Measurements from ENCODE around the gene INO80D.
"Not testable (repeated sequence)": the region's sequence is repeated elsewhere in the genome, so short reads cannot be mapped to it uniquely, and the experiment has no call there.

INO80D gene

GRCh38 chr2:206033452-206033851, 52.5 kb downstream of the INO80D start:
- in situ Hi-C loops (cut with MboI; ENCODE audit: low sequenced_read_pairs): not testable (repeated sequence)

GRCh38 chr2:206031950-206032567, 53.9 kb downstream of the INO80D start:
- in situ Hi-C loops (cut with MboI; ENCODE audit: low sequenced_read_pairs): no loop called here

GRCh38 chr2:206031162-206031784, 54.7 kb downstream of the INO80D start:
- in situ Hi-C loops (cut with MboI; ENCODE audit: low sequenced_read_pairs): no loop called here

GRCh38 chr2:206028101-206028500, 57.9 kb downstream of the INO80D start:
- in situ Hi-C loops (cut with MboI; ENCODE audit: low sequenced_read_pairs): no loop called here

- in situ Hi-C loops (cut with MboI; ENCODE audit: low sequenced_read_pairs): no loop called here
Measured at GRCh38 chr2:206023183-206023582, 62.8 kb downstream of the INO80D start.

GRCh38 chr2:206020171-206020570, 65.8 kb downstream of the INO80D start:
- in situ Hi-C loops (cut with MboI; ENCODE audit: low sequenced_read_pairs): no loop called here

GRCh38 chr2:206015746-206016145, 70.2 kb downstream of the INO80D start:
- in situ Hi-C loops (cut with MboI; ENCODE audit: low sequenced_read_pairs): not testable (repeated sequence)

GRCh38 chr2:206011795-206012194, 74.2 kb downstream of the INO80D start:
- in situ Hi-C loops (cut with MboI; ENCODE audit: low sequenced_read_pairs): no loop called here

- in situ Hi-C loops (cut with MboI; ENCODE audit: low sequenced_read_pairs): no loop called here
Measured at GRCh38 chr2:206011018-206011614, 74.9 kb downstream of the INO80D start.

GRCh38 chr2:206004004-206004693, 81.8 kb downstream of the INO80D start:
- in situ Hi-C loops (cut with MboI; ENCODE audit: low sequenced_read_pairs): no loop called here

GRCh38 chr2:206002440-206002839, 83.5 kb downstream of the INO80D start:
- in situ Hi-C loops (cut with MboI; ENCODE audit: low sequenced_read_pairs): no loop called here

- in situ Hi-C loops (cut with MboI; ENCODE audit: low sequenced_read_pairs): no loop called here
Measured at GRCh38 chr2:206001912-206002311, 84.1 kb downstream of the INO80D start.

- in situ Hi-C loops (cut with MboI; ENCODE audit: low sequenced_read_pairs): no loop called here
Measured at GRCh38 chr2:206000776-206001175, 85.2 kb downstream of the INO80D start.

GRCh38 chr2:205998583-205998982, 87.4 kb downstream of the INO80D start:
- in situ Hi-C loops (cut with MboI; ENCODE audit: low sequenced_read_pairs): no loop called here

GRCh38 chr2:205996161-205996560, 89.8 kb downstream of the INO80D start:
- in situ Hi-C loops (cut with MboI; ENCODE audit: low sequenced_read_pairs): no loop called here

- in situ Hi-C loops (cut with MboI; ENCODE audit: low sequenced_read_pairs): no loop called here
Measured at GRCh38 chr2:205995260-205995659, 90.7 kb downstream of the INO80D start.

GRCh38 chr2:205994344-205994743, 91.6 kb downstream of the INO80D start:
- in situ Hi-C loops (cut with MboI; ENCODE audit: low sequenced_read_pairs): no loop called here

- in situ Hi-C loops (cut with MboI; ENCODE audit: low sequenced_read_pairs): no loop called here
Measured at GRCh38 chr2:205990104-205990503, 95.9 kb downstream of the INO80D start.

GRCh38 chr2:205989271-205990071, 96.5 kb downstream of the INO80D start:
- in situ Hi-C loops (cut with MboI; ENCODE audit: low sequenced_read_pairs): no loop called here

- in situ Hi-C loops (cut with MboI; ENCODE audit: low sequenced_read_pairs): not testable (repeated sequence)
Measured at GRCh38 chr2:205988681-205989080, 97.3 kb downstream of the INO80D start.

GRCh38 chr2:205988274-205988673, 97.7 kb downstream of the INO80D start:
- in situ Hi-C loops (cut with MboI; ENCODE audit: low sequenced_read_pairs): no loop called here

Measured in hTERT RPE-1 (cell line).